GM19043 (cell line): ENCODE data around the gene CENPM.

Experiments
- ATAC-seq: cut with Tn5 transposase; IDR thresholded peaks from one replicate; pipeline ENCODE4 v1.9.1; 2021; ENCODE audit warnings: low read depth; ENCODE audit not compliant: unreplicated experiment

CENPM gene

DNA sequence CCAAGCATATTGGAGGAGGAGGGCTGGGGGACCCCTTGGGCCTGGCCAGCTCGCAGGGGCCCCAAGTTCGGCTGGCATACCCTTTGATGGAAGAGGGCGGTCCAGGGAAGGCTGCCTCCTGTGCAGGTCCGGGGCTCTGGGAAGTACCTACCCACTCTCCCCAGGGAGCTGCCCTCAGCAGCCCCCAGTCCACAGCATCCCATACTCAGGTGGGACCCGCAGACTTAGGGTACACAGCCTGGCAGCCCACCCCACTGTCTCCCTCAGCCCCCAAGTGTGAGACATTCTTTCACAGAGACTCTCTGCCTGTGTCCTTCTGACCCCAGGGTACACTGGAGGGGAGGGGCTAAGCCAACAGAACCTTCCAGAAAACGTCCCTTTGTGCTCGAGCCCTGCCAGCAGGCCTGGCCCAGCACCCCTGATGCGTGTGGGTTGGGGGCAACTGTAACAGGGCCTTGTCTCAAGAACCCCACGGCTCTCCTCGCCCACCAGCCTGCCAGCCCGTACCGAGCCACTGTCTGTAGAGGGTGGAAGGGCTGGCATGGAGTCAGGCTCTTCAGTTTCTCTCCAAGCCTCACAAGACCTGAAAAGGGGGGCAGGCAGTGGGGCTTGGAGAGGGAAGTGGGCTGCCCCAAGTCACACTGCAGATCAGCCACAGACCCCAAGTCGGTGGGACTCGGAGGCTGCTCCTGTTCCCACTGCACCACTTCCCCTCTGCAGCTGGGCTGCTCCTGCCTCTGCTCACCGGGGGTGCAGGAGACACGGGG lies 13.4 kb downstream of the CENPM start:
- ATAC-seq, result no peak

DNA sequence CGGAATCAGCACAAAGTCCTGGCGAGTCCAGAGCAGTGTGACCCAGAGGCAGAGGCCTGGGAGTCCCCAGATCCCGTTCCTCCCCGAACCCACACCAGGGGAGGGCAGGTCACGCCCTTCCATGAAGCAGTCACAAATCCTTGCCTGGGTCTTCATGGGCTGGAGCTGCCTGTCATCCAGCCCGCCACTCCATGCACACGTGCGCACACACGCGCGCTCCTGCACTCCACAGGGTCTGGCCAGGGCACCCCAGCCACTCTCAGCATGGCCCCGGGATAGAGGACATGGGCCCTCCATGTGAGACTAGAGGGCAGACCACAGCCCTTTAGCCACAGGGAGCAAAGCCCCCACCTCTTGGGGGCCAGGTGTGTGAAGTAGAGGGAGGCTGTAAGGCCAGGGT lies 14.6 kb downstream of the CENPM start:
- ATAC-seq, result no peak

DNA sequence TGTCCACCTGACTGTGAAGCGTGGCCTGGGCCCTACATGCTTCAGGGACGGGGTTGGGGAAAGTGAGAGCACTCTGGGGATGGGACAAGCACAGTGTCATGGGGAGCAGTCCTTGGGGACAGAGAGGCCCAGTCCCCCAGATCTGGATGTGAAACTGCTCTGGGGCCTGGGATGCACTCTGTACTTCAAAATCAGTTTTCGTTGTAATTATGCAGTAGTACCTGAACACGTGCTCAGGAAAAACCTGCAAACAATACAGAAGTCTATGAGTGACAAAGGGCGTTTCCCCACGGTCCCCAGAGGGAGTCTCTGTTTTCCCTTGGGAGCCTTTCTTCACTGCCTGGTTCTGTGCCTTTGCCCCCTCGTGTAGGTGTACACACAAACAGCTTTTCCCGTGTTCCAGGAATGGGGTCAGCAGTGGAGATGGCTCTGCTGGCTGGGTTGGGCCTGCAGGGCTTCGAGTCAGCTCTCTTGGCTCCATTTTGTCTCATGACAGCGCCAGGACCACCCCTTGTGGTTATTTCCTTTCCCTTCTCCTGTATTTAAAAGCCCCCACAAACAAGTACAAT lies 15.2 kb downstream of the CENPM start:
- ATAC-seq, result no peak

DNA sequence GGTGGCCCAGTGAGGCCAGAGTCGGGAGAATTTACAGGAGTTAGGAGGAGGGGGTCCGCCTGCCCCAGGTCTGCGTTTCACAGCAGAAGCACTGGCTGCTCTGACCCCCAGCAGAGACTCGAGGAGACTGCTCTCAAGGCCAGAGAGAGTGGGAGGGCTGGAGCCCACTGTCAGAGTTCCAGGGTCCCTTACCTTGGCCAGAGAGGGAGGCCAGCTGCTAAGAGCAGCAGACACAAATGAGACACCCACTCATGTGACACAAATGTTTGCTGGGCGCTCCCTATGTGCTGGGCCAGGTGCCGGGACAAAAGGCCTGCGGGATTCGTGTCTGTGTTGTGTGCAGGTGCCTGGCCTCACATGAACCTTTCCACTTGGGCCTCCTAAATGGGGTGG lies 17.5 kb downstream of the CENPM start:
- no peak for ATAC-seq

DNA sequence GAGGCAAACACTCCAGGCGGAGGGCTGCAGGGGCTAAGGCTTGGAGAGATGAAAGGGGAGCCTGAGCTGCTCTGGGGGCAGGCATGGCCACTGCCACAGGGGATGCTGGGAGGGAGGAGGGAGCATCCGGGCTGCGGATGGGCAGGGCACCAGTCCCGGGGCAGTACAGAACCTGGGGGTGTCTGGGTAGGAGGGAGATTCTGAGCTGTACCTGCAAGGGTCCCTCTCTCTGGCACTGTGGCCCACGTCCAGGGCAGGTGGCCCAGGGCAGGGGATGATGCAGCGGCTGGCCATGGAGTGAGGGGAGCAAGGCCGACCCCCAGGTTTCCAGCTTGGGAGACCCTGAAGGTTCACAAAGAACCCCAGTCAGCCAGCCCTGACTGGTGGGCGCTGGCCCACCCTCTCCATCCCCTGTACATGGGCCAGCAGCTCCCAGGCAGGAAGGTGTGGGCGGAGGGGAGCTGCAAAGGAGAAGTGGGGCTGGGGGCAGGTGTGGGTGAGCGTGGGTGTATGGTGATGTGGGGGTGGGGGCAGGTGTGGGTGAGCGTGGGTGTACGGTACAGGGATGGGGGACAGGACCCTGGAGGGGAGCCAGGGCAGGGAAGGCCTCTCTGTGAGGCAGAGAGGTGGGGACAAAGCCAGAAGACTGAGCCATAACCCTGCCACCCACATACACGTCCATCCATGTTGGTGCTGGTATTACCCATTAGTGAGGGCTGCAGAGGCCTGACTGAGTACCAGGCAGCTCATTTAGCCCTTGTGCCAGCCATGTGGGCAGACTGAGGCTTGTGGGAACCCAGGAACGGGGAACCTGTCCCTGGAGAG lies 18.1 kb downstream of the CENPM start:
- no peak for ATAC-seq

DNA sequence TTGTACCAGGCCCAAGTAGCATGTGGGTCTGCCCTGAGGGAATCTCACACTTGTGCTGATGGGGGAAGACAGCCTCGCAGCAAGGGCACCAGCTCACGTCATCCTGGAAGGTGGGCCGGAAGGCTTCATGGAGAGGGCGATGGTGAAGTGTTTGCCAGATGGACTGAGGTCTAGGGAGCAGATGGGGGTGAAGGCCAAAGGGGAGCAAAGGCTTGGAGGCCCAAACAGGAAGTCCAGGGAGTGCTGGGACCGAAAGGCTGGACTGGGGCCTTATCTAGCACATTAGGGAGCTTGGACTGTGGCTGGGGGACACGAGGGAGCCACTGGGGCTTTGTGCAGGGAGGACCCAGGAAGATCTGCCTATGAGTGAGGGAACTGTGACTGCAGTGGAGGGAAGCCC lies 19.1 kb downstream of the CENPM start:
- ATAC-seq, result no peak

DNA sequence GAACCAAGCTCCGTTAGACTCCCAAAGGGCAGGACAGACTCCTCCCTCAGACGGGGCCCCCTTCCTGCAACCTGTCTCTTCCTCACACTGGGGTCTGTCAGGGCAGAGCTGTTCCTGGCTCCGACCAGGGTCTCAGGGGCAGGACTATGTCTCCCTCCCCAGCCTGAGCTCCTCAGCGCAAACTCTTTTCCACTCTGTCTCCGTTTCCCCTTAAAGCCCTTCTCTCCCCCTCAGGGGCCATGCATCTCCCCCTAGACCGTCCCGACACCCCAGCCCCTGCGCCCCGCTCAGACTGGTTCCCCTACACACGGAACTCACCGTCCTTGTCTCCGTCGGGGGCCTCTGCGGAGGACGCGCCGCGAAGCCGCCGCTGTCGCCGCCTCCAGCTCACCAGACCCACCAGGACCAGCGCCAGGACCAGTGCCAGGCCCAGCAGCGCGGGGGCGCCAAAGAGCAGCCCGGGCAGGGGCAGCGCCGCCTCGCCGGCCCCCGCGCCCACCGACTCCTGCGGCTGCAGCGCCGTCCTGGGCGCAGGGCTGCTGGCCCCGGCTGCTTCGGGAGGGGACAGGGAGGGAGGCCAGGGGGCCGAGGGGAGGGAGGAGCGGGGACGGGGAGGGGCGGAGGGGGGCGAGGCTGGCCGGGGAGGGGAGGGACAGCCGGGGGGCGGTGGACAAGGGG lies 21.0 kb downstream of the CENPM start:
- ATAC-seq, result no peak

DNA sequence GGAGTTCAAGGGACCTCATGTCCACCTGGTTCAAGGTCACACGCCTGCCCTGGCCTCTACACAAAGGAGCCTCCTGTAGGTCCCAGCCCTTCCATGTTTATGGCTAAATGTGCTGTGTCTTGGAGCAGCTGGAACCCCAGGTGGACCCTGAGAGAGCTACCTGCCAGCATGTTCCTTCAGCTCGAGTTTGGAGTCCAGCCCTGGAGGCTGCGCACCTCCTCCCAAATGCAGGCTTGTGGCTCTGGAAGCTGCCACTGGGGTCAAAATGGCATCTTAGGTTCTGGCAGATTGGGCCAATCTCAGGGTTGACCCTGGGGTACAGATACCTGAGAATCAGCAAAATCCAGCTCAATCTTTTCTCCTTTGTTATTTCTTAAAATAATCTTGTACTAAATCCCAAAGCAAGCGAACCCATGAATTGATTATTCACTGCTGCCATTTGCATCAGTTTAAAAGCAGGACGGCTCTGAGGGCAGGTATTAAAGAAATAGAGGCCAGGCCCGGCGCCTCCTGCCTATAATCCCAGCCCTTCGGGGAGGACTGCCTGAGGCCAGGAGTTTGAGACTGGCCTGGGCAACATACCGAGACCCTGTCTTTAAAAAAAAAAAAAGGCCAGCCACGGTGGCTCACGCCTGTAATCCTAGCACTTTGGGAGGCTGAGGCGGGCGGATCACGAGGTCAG lies 23.2 kb downstream of the CENPM start:
- no peak for ATAC-seq

DNA sequence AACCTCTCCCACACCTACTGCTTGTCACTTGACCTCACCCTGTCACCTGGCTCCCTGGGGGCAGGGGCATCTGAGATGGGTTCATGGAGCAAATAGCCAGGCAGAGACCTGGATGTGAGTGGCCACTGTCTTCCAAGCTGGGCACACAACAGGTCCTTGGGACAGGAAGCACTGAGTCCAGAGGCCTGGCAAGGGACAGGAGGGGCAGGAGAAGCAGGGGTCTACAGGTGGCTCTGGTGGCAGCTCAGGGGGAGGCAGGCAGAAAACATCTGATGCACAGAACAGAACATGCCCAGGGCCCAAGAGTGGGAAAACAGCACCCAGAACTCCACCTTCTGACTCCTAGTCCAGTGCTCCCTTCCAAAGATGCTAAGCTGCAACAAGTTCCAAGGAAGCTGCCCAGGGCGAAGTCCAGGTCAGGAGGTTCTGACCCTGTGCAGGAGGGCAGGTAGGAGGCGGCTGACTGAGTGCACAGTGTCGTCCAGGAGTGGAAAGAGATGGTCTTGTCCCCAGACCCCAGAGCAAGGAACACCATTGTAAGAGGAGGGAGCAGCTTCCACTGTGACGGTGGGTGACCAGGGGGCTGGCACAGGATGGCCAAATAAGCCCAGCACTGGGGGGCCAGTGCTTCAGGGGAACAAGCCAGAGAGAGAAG lies 23.9 kb downstream of the CENPM start:
- ATAC-seq, result no peak

DNA sequence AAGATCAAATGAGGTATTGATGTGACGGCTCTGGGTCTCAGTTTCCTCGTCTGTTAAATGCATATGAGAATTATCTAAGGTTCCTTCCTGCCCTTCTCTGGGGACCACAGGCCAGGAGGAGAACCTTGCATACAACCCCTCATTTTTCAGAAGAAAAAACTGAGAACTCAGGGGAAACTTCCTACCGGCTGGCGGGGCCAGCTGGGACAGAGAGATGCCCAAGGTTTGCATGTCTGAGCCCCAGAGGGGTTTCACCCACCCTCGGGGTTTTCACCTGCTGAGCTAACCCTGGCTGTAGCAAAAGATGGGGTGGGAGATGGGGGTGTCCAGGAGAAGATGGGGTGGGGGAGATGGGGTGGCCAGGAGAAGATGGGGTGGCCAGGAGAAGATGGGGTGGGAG lies 24.6 kb downstream of the CENPM start:
- no peak for ATAC-seq

DNA sequence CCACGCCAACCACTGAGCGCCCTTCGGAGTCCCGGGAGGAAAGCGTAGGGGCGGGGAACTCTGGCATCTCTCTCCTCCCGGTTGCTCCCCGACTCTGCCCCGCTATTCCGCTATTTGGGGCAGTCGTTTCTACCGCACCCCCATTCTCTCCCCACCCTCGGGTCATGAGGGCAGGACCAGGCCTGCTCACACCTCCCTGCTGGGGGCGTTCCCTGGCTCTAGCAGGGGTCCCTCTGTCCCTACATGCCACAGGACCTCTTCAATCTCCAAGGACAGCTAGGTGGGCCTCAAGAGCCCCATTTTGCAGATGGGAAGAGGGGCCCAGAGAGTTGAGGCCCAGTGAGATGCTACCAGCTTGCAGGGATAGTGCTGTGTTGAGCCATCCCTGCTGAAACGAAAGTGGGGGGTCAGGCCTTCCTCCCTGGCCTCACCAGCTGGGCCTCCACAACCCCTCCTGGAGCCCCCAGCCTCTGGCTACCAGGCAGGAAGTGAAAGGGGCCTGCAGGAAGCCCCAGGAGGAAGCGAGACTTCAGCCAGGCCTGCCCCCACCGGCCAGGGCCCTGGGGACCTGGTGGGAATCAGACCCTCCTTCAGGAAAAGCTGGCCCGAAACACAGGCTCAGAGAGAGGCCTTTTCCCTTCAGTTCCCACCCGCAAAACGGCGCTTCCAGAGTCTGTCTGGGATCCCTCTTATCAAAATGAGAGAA lies 26.5 kb downstream of the CENPM start:
- ATAC-seq, result no peak

DNA sequence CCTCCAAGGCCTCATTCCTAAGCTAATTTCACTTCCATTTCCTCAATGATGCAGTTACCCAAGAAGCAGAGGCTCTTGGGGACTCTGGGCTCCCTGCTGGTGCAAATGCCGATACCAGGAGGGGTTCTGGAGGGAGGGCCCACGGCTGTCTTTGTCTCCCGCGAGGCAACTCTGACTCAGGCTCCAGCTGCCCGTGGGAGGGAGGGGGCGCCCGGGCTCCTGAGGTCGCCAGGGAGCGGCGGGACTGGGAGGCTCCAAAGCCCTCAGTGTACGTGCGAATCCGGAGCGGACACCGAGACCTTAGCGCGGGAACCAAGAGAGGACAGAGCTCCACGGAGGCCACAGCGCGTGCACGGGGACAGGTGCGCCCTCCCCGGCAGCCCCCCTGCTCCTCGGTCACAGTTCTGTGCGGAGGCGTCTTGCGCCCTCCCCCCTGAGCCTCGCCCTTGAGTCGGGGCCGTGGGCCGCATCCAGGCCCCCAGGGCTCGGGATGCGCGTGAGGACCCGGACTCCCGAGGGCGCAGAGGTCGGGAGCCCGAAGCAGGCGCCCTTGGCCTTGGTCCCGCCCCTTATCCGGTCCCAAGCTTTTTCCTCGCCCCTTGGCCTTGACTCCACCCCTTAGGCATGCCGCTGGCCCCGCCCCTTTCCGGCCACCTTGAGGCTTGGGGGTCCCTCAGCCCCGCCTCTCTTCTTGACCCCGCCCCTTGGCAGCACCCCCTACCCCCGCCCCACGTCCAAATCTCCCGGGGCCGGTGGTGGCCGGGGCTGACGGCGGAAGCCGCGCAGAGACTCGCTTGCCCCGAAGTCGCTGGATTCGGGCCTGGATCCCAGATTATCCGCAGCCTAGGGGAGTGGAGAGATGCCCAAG lies 27.4 kb downstream of the CENPM start:
- ATAC-seq, result peak; percentile 31

DNA sequence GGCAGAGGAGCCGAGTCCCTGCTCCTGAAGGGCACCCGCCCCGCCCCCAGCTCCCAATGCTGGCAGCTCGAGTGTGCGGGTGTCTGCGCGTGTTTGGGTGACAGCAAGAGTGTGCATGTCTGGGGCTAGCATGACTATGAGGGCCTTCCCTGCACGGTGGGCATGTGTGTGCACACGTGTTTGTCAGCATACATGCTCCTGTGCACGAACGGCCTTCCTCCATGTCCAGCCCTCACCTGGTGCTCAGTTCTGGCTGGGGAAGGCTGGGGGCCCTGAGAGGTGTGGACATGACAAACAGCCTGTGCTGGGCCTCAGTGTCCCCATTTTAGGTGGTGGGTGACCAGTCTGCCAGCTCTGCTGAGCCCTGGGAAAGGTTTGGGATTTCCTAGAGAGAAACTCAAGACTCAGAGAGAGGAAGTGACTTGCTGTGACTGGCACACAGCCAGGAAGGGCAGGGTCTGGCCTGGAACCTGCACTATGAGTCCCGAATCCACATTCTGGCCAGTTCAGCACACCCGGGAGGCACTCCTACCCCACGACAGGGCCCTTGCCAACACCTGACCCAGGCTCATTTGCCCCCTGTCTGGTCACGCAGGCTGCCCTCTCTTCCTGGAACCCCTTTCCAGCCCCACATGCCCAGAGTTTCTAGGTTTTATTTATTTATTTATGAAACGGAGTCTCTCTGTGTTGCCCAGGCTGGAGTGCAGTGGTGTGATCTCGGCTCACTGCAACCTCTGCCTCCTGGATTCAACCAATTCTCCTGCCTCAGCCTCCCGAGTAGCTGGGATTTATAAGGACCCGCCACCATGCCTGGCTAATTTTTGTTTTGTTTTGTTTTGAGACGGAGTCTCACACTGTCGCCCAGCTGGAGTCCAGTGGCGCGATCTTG lies 28.8 kb downstream of the CENPM start:
- no peak for ATAC-seq

DNA sequence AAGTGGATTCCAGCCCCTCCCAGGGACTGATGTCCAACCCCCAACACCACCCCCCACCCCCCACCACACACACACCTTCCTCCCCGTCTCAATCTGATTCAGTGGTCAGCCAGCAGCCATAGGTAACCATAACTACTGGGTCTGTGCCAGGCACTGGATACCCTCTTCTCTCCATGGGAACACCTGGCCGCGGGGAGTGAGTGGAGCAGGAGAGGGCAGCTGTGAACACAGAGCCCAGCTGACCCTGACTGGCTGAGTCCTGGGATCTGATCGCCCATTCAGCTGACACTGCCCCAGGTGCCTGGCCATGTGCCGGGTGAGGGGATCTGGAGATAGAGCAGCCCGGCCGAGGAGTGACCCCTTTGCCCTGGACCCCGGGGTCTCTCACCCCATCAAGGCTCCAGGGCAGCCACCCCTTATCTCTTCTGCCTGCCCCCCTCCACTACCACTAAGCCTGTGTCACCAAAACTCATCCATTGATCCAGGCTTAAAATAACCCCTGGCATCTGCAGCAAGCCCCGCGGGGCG lies 29.5 kb downstream of the CENPM start:
- no peak for ATAC-seq

DNA sequence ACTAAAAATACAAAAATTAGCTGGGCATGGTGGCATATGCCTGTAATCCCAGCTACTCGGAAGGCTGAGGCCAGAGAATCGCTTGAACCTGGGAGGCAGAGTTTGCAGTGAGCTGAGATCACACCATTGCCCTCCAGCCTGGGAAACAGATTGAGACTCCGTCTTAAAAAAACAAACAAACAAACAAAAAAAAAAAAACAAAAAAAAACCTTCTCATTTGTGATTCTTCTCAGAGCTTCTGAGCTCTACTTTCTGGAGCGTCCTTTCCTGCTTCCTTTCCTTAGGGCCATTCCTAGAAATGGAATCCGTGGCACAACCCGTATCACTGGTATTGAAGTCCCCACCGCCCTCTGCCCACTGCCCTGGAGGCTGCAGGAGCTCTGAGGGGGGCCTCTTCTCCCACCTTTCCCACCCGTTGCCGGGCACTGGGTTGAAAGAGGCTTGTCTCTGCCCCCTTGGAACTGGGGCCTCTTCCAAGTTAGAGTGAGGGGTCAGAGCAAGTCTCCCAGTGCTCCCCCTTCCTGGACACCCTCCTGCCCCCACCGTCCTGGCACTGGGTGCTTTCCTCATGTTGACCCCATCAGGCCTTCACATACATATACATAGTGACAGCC lies 30.1 kb downstream of the CENPM start:
- no peak for ATAC-seq

DNA sequence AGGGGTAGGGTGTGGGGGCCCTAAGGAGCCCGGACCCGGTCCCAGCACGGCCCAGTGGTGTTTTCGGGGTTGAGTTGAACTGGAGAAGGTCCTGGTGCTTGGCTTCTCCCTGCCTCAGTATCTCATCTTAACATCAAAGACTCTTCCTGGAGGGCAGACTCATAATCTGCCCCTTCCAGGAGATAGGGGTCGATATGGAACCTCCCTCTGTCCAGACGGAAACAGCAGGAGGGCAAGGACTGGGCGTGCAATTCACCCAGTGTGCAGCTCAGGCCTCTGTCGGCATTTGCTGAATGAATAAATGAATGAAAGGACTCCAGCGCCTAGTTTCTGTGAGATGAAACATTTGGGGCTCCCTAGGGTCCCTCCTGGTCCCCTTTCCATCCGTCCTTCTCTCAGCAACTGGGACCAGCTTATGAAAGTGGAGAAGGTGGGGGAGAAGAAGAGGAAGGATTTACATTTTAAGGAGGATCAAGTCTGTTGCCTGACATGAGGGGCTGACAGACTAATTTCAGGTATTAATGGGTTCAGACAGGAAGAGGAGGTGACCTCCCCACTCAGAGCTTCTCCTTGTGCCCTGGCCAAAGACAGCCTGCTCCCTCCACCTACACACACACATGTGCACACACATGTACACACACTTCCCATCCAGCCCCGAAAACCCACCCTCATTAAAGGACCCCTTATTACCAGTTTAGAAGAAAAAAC lies 31.0 kb downstream of the CENPM start:
- ATAC-seq, result no peak
